Measurements from ENCODE around the gene HUNK. TPM values are rescaled to one million over a fixed set of nuclear protein-coding genes. Genes with fewer than 3 reads are reported as not detected.

HUNK gene
- total and polyA plus RNA-seq, 2 donors (not counting 1 experiment from before 2014, with no cell fraction given) = 0.01 to 0.07 TPM

- H3K9me3 ChIP-seq (ENCODE audit: control extremely low read depth in 1 of 3, control insufficient read depth in 2 of 3, insufficient read depth in 1 of 3, low read length in 2 of 3) = peaks cover 0 to 9% (median 0%) of the 10 kb centered on the region in 3 donors
- H3K9ac ChIP-seq (ENCODE audit: low read length) = no peak overlapping the region
- no peaks in the 10 kb centered on the region for H3K36me3 ChIP-seq (replicated peaks in 1 of 2; ENCODE audit: control extremely low read depth in 1 of 2, control insufficient read depth in 1 of 2, extremely low read depth in 1 of 2, insufficient read depth in 2 of 2, low read length in 1 of 2)
- H3K4me3 Mint-ChIP-seq = no peak overlapping the region
- no peak for ATAC-seq (ENCODE audit: low read depth)
- no peak overlapping the region for H2AFZ ChIP-seq (ENCODE audit: insufficient read depth, low read depth, low read length, poor library complexity, severe bottlenecking)
- no peaks in the 10 kb centered on the region for H3K79me2 ChIP-seq (ENCODE audit: control insufficient read depth, insufficient read depth, low read length)
- peaks cover 0 to 2% (median 0%) of the 10 kb centered on the region in 4 experiments for H3K27me3 ChIP-seq (replicated peaks in 1 of 4; ENCODE audit: control extremely low read depth in 1 of 4, control insufficient read depth in 3 of 4, insufficient read depth in 4 of 4, low read length in 3 of 4)
- CTCF ChIA-PET = no interaction called here
- POLR2A ChIA-PET = no interaction called here
- no peaks in the 10 kb centered on the region for H4K20me1 ChIP-seq (ENCODE audit: control insufficient read depth, insufficient read depth, low read length, poor library complexity, severe bottlenecking)
- H3K4me3 ChIP-seq (ENCODE audit: control extremely low read depth in 1 of 5, extremely low read depth in 1 of 5, insufficient read depth in 1 of 5, low read depth in 2 of 5, low read length in 4 of 5) = no peak overlapping the region
- no peak for TF ChIP-seq CTCF (IDR thresholded peaks at IDR 0.05)
- TF ChIP-seq EZH2 (IDR thresholded peaks at IDR 0.05; ENCODE audit: borderline replicate concordance, insufficient read depth, low read depth, low read length, poor library complexity, severe bottlenecking) = no peak
- no peak overlapping the region for H3K4me2 ChIP-seq (replicated peaks; ENCODE audit: low read depth, low read length, poor library complexity, severe bottlenecking)
- WGBS (ENCODE audit: insufficient coverage) = 100% methylated on average over 1 of the region's 3 CpGs
- no peak overlapping the region for H3K27ac Mint-ChIP-seq
- H3K4me1 Mint-ChIP-seq = no peaks in the 10 kb centered on the region
- H3K9me3 Mint-ChIP-seq (ENCODE audit: insufficient read depth) = no peaks in the 10 kb centered on the region
- intact Hi-C loops (cut with micrococcal nuclease) = no loop called here
- H3K27ac ChIP-seq (ENCODE audit: low read length in 2 of 2) = no peak overlapping the region
- peaks cover 19% of the 10 kb centered on the region for H3K27me3 Mint-ChIP-seq
- no peaks in the 10 kb centered on the region for H3K4me1 ChIP-seq (ENCODE audit: control insufficient read depth in 2 of 2, insufficient read depth in 2 of 2, low read length in 2 of 2)
- DNase-seq = no peak
Observed at GRCh38 chr21:31961027-31961426, 88.2 kb downstream of the HUNK start.

DNA sequence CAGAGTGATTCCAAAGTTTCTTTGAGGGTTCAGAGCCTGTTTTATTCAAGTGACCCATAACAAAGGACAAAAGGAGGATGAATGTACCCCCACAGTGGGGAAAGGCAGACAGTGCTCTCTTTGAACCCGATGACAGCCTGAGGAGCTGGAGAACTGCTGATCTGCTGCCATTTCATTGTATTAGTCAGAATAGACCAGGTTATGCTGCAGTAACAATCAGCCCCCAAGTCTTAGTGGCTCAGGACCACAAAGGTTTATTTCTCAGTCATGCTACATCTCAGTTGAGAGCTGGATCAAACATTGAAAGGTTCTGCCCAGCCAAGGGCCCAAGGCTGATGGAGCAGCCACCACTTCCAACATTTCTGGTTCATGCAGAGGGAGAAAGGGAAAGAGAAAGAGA is 88.9 kb downstream of the HUNK start:
- TF ChIP-seq EZH2 (IDR thresholded peaks at IDR 0.05; ENCODE audit: borderline replicate concordance, insufficient read depth, low read depth, low read length, poor library complexity, severe bottlenecking) (no peak), CTCF (IDR thresholded peaks at IDR 0.05) (no peak)
- H3K4me2 ChIP-seq (replicated peaks; ENCODE audit: low read depth, low read length, poor library complexity, severe bottlenecking) = no peak overlapping the region
- H3K4me3 ChIP-seq (ENCODE audit: control extremely low read depth in 1 of 5, extremely low read depth in 1 of 5, insufficient read depth in 1 of 5, low read depth in 2 of 5, low read length in 4 of 5) = no peak overlapping the region
- no peaks in the 10 kb centered on the region for H3K4me1 ChIP-seq (ENCODE audit: control insufficient read depth in 2 of 2, insufficient read depth in 2 of 2, low read length in 2 of 2)
- H3K4me3 Mint-ChIP-seq = no peak overlapping the region
- DNase-seq = no peak
- no peaks in the 10 kb centered on the region for H3K36me3 ChIP-seq (replicated peaks in 1 of 2; ENCODE audit: control extremely low read depth in 1 of 2, control insufficient read depth in 1 of 2, extremely low read depth in 1 of 2, insufficient read depth in 2 of 2, low read length in 1 of 2)
- peaks cover 20% of the 10 kb centered on the region for H3K27me3 Mint-ChIP-seq
- H4K20me1 ChIP-seq (ENCODE audit: control insufficient read depth, insufficient read depth, low read length, poor library complexity, severe bottlenecking) = no peaks in the 10 kb centered on the region
- ChIA-PET CTCF (no interaction called here), POLR2A (no interaction called here)
- intact Hi-C loops (cut with micrococcal nuclease) = no loop called here
- no peak overlapping the region for H3K27ac Mint-ChIP-seq
- H3K27ac ChIP-seq (ENCODE audit: low read length in 2 of 2) = no peak overlapping the region
- H3K9ac ChIP-seq (ENCODE audit: low read length) = no peak overlapping the region
- peaks cover 0 to 9% (median 0%) of the 10 kb centered on the region in 3 donors for H3K9me3 ChIP-seq (ENCODE audit: control extremely low read depth in 1 of 3, control insufficient read depth in 2 of 3, insufficient read depth in 1 of 3, low read length in 2 of 3)
- peaks cover 0 to 2% (median 0%) of the 10 kb centered on the region in 4 experiments for H3K27me3 ChIP-seq (replicated peaks in 1 of 4; ENCODE audit: control extremely low read depth in 1 of 4, control insufficient read depth in 3 of 4, insufficient read depth in 4 of 4, low read length in 3 of 4)
- no peaks in the 10 kb centered on the region for H3K4me1 Mint-ChIP-seq
- WGBS (ENCODE audit: insufficient coverage) = 100% methylated on average over 1 of the region's 1 CpG
- no peaks in the 10 kb centered on the region for H3K9me3 Mint-ChIP-seq (ENCODE audit: insufficient read depth)
- no peak overlapping the region for H2AFZ ChIP-seq (ENCODE audit: insufficient read depth, low read depth, low read length, poor library complexity, severe bottlenecking)
- ATAC-seq (ENCODE audit: low read depth) = no peak
- H3K79me2 ChIP-seq (ENCODE audit: control insufficient read depth, insufficient read depth, low read length) = no peaks in the 10 kb centered on the region

All from B cell (primary cell).